PC-3 (cell line): ENCODE data around the gene TAS2R31.
"Not testable (repeated sequence)": the region's sequence is repeated elsewhere in the genome, so short reads cannot be mapped to it uniquely, and the experiment has no call there.

ENCODE experiments used
- CTCF ChIP-seq: fragments of 300-600 bp; sonication (generic); conservative IDR thresholded peaks from 2 replicates; pipeline ENCODE4 v1.5.1; 2017; ENCODE audit warnings: antibody characterized with exemption, low read depth, mild to moderate bottlenecking, low read length
- EZH2phosphoT487 ChIP-seq: fragments of 300-600 bp; sonication (generic); IDR thresholded peaks from 2 replicates; pipeline ENCODE4 v1.6.1; 2018; ENCODE audit warnings: mild to moderate bottlenecking, antibody characterized with exemption, low read length, borderline replicate concordance

GRCh38 chr12:11041366-11041765 is 10.2 kb upstream of the TAS2R31 start:
- TF ChIP-seq EZH2phosphoT487, CTCF: not testable (repeated sequence)
